Spleen (tissue), 11 donors: ENCODE measurements around the gene AAGAB. TPM values are rescaled to one million over a fixed set of nuclear protein-coding genes. Genes with fewer than 3 reads are reported as not detected.
A peak's percentile ranks its signal among the peaks of the same experiment; 100 is the strongest.
"Not testable (repeated sequence)": the region's sequence is repeated elsewhere in the genome, so short reads cannot be mapped to it uniquely, and the experiment has no call there.

Source experiments
- DNase-seq: peaks from one replicate; pipeline ENCODE4 v3.0.0-alpha.2; 2020
- H3K27ac ChIP-seq, 8 donors: fragments of 200-600 bp; sonication (generic) in 7 of 8; 1 replicate in 4 of 8; 2 replicates in 4 of 8; pipeline versions ENCODE4 v1.5.0 to v1.8.0; 2016 to 2021; ENCODE audit warnings: inconsistent platforms in 4 of 8, mild to moderate bottlenecking in 4 of 8, moderate library complexity in 1 of 8
- H3K27me3 ChIP-seq, 7 donors: fragments of 200-600 bp; sonication (generic) in 6 of 7; replicated peaks in 1 of 7; 1 replicate in 4 of 7; 2 replicates in 3 of 7; pipeline versions ENCODE4 v1.5.0 to v1.8.0; 2016 to 2021; ENCODE audit warnings: inconsistent platforms in 3 of 7, mild to moderate bottlenecking in 1 of 7
- H3K36me3 ChIP-seq, 6 donors: fragments of 200-600 bp; sonication (generic) in 5 of 6; 1 replicate in 4 of 6; 2 replicates in 2 of 6; pipeline versions ENCODE4 v1.5.0 to v1.8.0; 2016 to 2021; ENCODE audit warnings: inconsistent platforms in 2 of 6
- H3K4me1 ChIP-seq, 6 donors: fragments of 200-600 bp; sonication (generic) in 5 of 6; 1 replicate in 3 of 6; 2 replicates in 3 of 6; pipeline versions ENCODE4 v1.5.0 to v1.8.0; 2016 to 2021; ENCODE audit warnings: inconsistent platforms in 3 of 6
- H3K4me3 ChIP-seq, 8 donors: fragments of 200-600 bp; sonication (generic) in 7 of 8; 1 replicate in 4 of 8; 2 replicates in 4 of 8; pipeline versions ENCODE4 v1.5.0 to v1.8.0; 2016 to 2021; ENCODE audit warnings: inconsistent platforms in 4 of 8, mild to moderate bottlenecking in 4 of 8, moderate library complexity in 2 of 8
- H3K9me3 ChIP-seq, 8 donors: fragments of 200-600 bp; sonication (generic) in 7 of 8; 1 replicate in 4 of 8; 2 replicates in 4 of 8; pipeline versions ENCODE4 v1.5.0 to v1.8.0; 2016 to 2021; ENCODE audit warnings: inconsistent platforms in 4 of 8
- POLR2A ChIP-seq, 3 donors: fragments of 450-650 bp; IDR thresholded peaks; one replicate each; pipeline ENCODE4 v1.5.1; 2017; ENCODE audit warnings: antibody characterized with exemption in 3 of 3, mild to moderate bottlenecking in 1 of 3
- POLR2AphosphoS5 ChIP-seq, 3 donors: sonication (generic); formaldehyde crosslinking; IDR thresholded peaks; one replicate each; pipeline ENCODE4 v1.5.1; 2017; ENCODE audit warnings: antibody characterized with exemption in 3 of 3
- WGBS, 5 donors: extraction: QIAGEN DNeasy Blood & Tissue Kit in 3 of 5; methylation state at CpG; one replicate each; pipeline versions ENCODE4 v1.1.5 to v1.1.7; 2013 to 2018; 5-methylcytosine and 5-hydroxymethylcytosine counted together
- intact Hi-C: fragments of 100-400 bp; cut with DNase I; formaldehyde crosslinking; loops from one replicate; pipeline ENCODE4 v1.15.0; 2023; ENCODE audit warnings: low total_unique reads
- polyA plus RNA-seq, 3 donors: library from polyadenylated mRNA; stranded (reverse); fragments of 200-250 nt; gene quantifications; one replicate each; pipeline ENCODE4 v1.2.1, GENCODE V29; 2013
- total RNA-seq, 7 donors: library from RNA; depleted of rRNA in 3 of 7; stranded (reverse); fragments of >200 nt in 3 of 7; fragmentation: NEBNext Ultra II Directional in 4 of 7; extraction: Animal tissue kit (Norgen Biotek cat#: 25700) in 4 of 7; gene quantifications; one replicate each; pipeline versions ENCODE4 v1.1.0 to v1.2.1, GENCODE V29; 2016 to 2021
- TF ChIP-seq, protein P1 (sequence below), 11 experiments: fragments of 200-600 bp in 7 of 11; fragments of 450-650 bp in 4 of 11; sonication (generic) in 4 of 11; IDR thresholded peaks in 8 of 11; conservative IDR thresholded peaks in 3 of 11; 1 replicate in 7 of 11; 2 replicates in 4 of 11; pipeline versions ENCODE4 v1.4.0 to v1.8.0; 2016 to 2021; ENCODE audit warnings: antibody characterized with exemption in 11 of 11, inconsistent platforms in 4 of 11, mild to moderate bottlenecking in 1 of 11
- donor health status: healthy with polysubstance abuse.
- donor health status: DM: no; HTN: no; CAD: no; lungs with moderate emphysema.
- donor health status: DM: no; HTN: no; CAD: no.
- donor health status: Bipolar disorder and iron deficiency.
- donor health status: healthy.
- donor health status: DM: no; HTN: no; CAD: no.
- donor health status: DM: yes; HTN: yes; CAD: no.

Gene AAGAB
- total and polyA plus RNA-seq, 10 donors, result 13.2 to 39.3 (median 24.5) TPM

DNA sequence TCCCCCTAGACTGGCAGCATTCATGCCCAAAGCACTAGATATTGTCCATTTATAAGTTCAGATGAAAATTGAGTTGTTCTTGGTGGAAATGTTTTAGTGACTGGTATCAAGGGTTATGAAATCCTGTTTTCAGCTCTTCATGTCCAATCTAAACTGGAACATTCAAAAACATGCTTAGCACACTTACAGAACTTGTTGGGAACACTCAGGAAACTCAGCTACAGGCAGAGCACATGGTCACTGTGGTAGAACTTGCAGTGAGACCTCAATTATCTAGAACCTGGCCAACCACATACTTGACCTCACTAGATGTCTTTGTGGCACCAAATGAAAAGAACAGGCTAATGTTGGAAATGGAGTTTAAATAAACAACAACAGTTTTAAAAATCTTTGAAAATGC lies 100.2 kb downstream of the AAGAB start:
- Histone ChIP-seq H3K9me3 (no peaks in the 10 kb centered on the region), H3K4me1 (peaks cover 31 to 85% (median 37%) of the 10 kb centered on the region in 6 donors), H3K36me3 (peaks cover 0 to 17% (median 0%) of the 10 kb centered on the region in 6 donors), H3K27ac (peak overlapping the region in 2 of 8 donors; percentile 14 to 28), H3K27me3 (no peaks in the 10 kb centered on the region), H3K4me3 (no peak overlapping the region)
- intact Hi-C loops, result no loop called here
- DNase-seq, result no peak
- TF ChIP-seq POLR2A (IDR thresholded peaks at IDR 0.05) (no peak), POLR2AphosphoS5 (IDR thresholded peaks at IDR 0.05) (no peak)
- TF ChIP-seq, protein P1, sequence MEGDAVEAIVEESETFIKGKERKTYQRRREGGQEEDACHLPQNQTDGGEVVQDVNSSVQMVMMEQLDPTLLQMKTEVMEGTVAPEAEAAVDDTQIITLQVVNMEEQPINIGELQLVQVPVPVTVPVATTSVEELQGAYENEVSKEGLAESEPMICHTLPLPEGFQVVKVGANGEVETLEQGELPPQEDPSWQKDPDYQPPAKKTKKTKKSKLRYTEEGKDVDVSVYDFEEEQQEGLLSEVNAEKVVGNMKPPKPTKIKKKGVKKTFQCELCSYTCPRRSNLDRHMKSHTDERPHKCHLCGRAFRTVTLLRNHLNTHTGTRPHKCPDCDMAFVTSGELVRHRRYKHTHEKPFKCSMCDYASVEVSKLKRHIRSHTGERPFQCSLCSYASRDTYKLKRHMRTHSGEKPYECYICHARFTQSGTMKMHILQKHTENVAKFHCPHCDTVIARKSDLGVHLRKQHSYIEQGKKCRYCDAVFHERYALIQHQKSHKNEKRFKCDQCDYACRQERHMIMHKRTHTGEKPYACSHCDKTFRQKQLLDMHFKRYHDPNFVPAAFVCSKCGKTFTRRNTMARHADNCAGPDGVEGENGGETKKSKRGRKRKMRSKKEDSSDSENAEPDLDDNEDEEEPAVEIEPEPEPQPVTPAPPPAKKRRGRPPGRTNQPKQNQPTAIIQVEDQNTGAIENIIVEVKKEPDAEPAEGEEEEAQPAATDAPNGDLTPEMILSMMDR (IDR thresholded peaks at IDR 0.05 in 8 of 11, conservative IDR thresholded peaks at IDR 0.05 in 3 of 11), result no peak

DNA sequence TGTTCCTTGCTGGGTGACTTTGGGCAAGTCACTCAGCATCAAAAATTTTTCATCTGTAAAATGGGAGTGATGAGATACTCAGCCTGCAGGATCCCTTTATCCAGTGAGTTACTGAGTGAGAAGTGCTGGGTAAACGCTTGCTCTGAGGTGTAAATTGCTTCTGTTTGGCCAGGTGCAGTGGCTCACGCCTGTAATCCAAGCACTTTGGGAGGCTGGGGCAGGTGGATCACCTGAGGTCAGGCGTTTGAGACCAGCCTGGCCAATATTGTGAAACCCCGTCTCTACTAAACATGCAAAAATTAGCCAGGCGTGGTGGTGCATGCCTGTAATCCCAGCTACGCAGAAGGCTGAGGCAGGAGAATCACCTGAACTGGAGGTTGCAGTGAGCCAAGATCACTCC lies 101.4 kb downstream of the AAGAB start:
- H3K27me3 ChIP-seq, H3K9me3 ChIP-seq, DNase-seq, H3K27ac ChIP-seq, H3K4me3 ChIP-seq, intact Hi-C loops: not testable (repeated sequence)
- 90 to 94% (median 94%) methylated on average over 5 to 6 of the region's 6 CpGs for WGBS, 5 donors
- Histone ChIP-seq H3K4me1 (peaks cover 39 to 88% (median 44%) of the 10 kb centered on the region in 6 donors), H3K36me3 (peaks cover 0 to 17% (median 0%) of the 10 kb centered on the region in 6 donors)

DNA sequence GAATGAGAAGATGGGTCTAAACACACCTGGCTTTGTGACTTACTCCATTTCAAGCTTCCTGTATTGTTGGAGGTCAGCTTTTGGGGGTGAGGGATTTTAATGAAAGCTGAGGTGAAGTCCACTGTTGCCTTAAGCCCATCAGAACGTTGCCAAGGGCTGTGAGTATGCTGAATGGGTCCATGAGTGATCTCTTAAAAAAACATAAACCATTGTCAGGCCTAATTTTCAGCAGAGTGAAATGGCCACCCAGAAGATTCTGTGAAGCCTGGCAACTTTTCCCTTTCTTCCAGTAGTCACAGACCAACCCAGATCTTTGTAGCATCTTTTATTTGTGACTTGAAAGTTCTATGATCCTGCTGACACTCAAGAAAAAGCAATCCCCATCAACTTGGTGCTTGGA lies 102.0 kb downstream of the AAGAB start:
- Histone ChIP-seq H3K9me3 (no peaks in the 10 kb centered on the region), H3K4me3 (no peak overlapping the region), H3K36me3 (peaks cover 0 to 17% (median 0%) of the 10 kb centered on the region in 6 donors), H3K27me3 (no peaks in the 10 kb centered on the region), H3K4me1 (peaks cover 39 to 88% (median 44%) of the 10 kb centered on the region in 6 donors), H3K27ac (no peak overlapping the region)
- 65 to 86% (median 74%) methylated on average over 1 of the region's 1 CpG for WGBS, 5 donors
- DNase-seq, result no peak
- intact Hi-C loops, result no loop called here
- TF ChIP-seq POLR2A (IDR thresholded peaks at IDR 0.05) (no peak), POLR2AphosphoS5 (IDR thresholded peaks at IDR 0.05) (no peak)
- TF ChIP-seq, protein P1 (IDR thresholded peaks at IDR 0.05 in 8 of 11, conservative IDR thresholded peaks at IDR 0.05 in 3 of 11), result no peak

Other genes starting within 250 kb of the AAGAB start
- 10 to 100 TPM; 27.3 to 78.4 (median 47.5) TPM for gene SMAD3, start 189.1 kb downstream of the AAGAB start, total RNA-seq
- 1 to 10 TPM; 8.3 to 8.9 (median 8.6) TPM for gene SMAD3, start 189.1 kb downstream of the AAGAB start, polyA plus RNA-seq
- 1 to 10 TPM in 5 of 7 donors, under 1 TPM in 2; 0.65 to 2.3 (median 1.9) TPM for gene IQCH, start 125 bp upstream of the AAGAB start, total RNA-seq
- gene IQCH, start 125 bp upstream of the AAGAB start, polyA plus RNA-seq, result under 1 TPM; 0.12 to 0.32 (median 0.15) TPM